ENCODE data around the gene PELO. TPM values are rescaled to one million over a fixed set of nuclear protein-coding genes. Genes with fewer than 3 reads are reported as not detected.

The PELO gene
- polyA plus RNA-seq, 2 of the 4 experiments (the other 2 are of a cell fraction): 15.6 to 20.1 TPM

DNA sequence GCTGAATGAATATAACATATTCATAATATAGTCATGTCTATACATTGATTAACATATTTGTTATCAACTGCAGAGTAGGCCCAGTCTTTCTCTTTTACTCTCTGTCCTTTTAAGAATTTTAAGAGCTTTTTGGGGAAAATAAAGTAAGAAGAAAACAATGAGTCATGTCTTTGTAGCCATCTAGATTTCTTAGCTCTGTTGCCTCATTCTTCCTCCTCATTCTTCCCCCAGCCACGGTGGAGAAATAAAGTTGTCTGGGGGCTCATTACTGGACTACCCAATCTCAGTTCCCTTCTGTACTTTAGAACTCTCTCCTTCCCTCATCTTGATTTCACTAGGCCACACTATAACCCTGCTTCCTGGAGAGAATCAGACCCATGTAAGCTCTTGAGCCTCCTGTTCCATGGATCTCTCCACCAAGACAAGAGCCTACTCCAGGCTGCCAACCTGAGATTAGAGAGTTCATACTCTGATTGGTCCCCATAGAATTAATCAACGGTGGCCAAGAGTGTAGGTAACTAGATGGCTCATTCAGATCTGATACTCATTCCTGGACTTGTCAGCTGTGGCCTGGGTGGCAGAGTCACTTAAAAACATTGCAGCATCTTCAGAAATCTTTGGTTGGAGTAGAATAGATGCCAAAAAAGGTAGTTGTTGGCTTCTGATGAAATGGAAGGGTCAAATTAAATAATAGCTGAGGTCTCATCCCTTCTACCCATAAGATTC, 44.2 kb downstream of the PELO start:
- ATAC-seq (no peak), FAIRE-seq (no peak), DNase-seq (ENCODE audit: low read depth in 1 of 2, low spot score in 1 of 2) (no peak)
- H3K9me3 ChIP-seq: no peaks in the 10 kb centered on the region
- WGBS (ENCODE audit: missing lambda C conversion rate): 19% methylated on average over 2 of the region's 2 CpGs
- no peak overlapping the region for H3K4me2 ChIP-seq
- no peaks in the 10 kb centered on the region for H3K4me1 ChIP-seq
- ChIA-PET CTCF (no interaction called here), POLR2A (interaction anchor here (0.6 kb wide), 1 partner anchor 10 kb away, joined by 4 read pairs; no protein-coding TSS in a partner anchor)
- no peak overlapping the region for H3K27ac ChIP-seq
- no peak overlapping the region for H3K4me3 ChIP-seq
- TF ChIP-seq GATA3 (IDR thresholded peaks at IDR 0.05; ENCODE audit: borderline replicate concordance) (no peak), KDM1A (IDR thresholded peaks at IDR 0.05; ENCODE audit: low read depth) (no peak)
- TF ChIP-seq, protein P1, sequence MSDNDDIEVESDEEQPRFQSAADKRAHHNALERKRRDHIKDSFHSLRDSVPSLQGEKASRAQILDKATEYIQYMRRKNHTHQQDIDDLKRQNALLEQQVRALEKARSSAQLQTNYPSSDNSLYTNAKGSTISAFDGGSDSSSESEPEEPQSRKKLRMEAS (IDR thresholded peaks at IDR 0.05): no peak

DNA sequence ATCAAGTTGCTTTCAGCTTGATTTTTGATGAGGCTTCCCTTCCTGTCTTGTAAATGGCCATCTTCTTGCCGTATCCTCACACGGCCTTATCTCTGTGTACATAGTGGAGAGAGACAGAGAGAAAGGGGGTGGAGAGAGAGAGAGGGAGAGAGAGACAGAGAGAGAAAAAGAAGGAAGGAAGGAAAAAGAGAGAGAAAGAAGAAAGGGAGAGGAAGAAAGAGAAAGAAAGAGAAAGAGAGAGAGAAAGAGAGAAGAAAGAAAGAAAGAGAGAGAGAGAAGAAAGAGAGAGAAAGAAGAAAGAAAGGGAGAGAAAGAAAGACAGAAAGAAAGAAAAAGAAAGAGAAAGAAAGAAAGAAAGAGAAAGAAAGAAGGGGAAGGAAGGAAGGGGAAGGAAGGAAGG, 46.6 kb downstream of the PELO start:
- TF ChIP-seq EHMT2 (IDR thresholded peaks at IDR 0.05; ENCODE audit: low read depth) (no peak), EP300 (IDR thresholded peaks at IDR 0.05) (no peak), HDAC2 (IDR thresholded peaks at IDR 0.05) (no peak), MAZ (IDR thresholded peaks at IDR 0.05; ENCODE audit: borderline replicate concordance, low read depth, low read length) (no peak), REST (IDR thresholded peaks at IDR 0.05) (no peak), BHLHE40 (IDR thresholded peaks at IDR 0.05; ENCODE audit: low read depth, low read length) (no peak), HEYL (CRISPR knock-in tag; IDR thresholded peaks at IDR 0.05) (no peak)
- POLR2A ChIA-PET: no interaction called here
- Histone ChIP-seq H3K27ac (no peak overlapping the region), H3K4me1 (no peaks in the 10 kb centered on the region; the same call in 2 of the 3 replicates), H3K9me3 (no peaks in the 10 kb centered on the region), H3K4me3 (no peak overlapping the region), H3K4me2 (no peak overlapping the region)
- DNase-seq (ENCODE audit: low read depth in 1 of 2, low spot score in 1 of 2) (no peak), FAIRE-seq (no peak), ATAC-seq (no peak)
- 83% methylated on average over 2 of the region's 2 CpGs for WGBS (ENCODE audit: missing lambda C conversion rate)
- CTCF ChIA-PET: no interaction called here

- Histone ChIP-seq H3K9me3 (no peaks in the 10 kb centered on the region), H3K27ac (no peak overlapping the region), H3K4me3 (no peak overlapping the region), H3K4me2 (peak overlapping the region; percentile 17; the same call in 2 of the 3 replicates), H3K4me1 (no peaks in the 10 kb centered on the region; the same call in 2 of the 3 replicates)
- ATAC-seq (peak; percentile 54 to 76; a peak in 5 of 6 replicates), FAIRE-seq (no peak), DNase-seq (ENCODE audit: low read depth in 1 of 2, low spot score in 1 of 2) (no peak)
- TF ChIP-seq, protein P2, sequence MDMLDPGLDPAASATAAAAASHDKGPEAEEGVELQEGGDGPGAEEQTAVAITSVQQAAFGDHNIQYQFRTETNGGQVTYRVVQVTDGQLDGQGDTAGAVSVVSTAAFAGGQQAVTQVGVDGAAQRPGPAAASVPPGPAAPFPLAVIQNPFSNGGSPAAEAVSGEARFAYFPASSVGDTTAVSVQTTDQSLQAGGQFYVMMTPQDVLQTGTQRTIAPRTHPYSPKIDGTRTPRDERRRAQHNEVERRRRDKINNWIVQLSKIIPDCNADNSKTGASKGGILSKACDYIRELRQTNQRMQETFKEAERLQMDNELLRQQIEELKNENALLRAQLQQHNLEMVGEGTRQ (IDR thresholded peaks at IDR 0.05): no peak
- peak; percentile 3 for TF ChIP-seq MAFK (IDR thresholded peaks at IDR 0.05; ENCODE audit: partially characterized antibody)
- 51% methylated on average over 7 of the region's 7 CpGs for WGBS (ENCODE audit: missing lambda C conversion rate)
- CTCF ChIA-PET: no interaction called here
- POLR2A ChIA-PET: no interaction called here
Observed at GRCh38 chr5:52837068-52837467, 49.4 kb downstream of the PELO start.

Other genes with a start within 250 kb of the PELO start
- 5.3 and 5.5 TPM in 2 replicates for gene ITGA1, start within 50 bp of the PELO start, polyA plus RNA-seq (2011; rRNA removed)
- gene ITGA1, start within 50 bp of the PELO start, polyA plus RNA-seq (2017; fragmentation: RNase III; extraction: RNeasy Plus Mini Kit Qiagen cat#74134 plus additional on column Dnase treatment): 0.89 to 2.0 TPM (median 1.5 TPM) in 3 replicates
- gene ITGA2, start 201.4 kb downstream of the PELO start, polyA plus RNA-seq (2011; rRNA removed): 28.0 and 29.7 TPM in 2 replicates
- 8.5 to 9.7 TPM (median 9.3 TPM) in 3 replicates for gene ITGA2, start 201.4 kb downstream of the PELO start, polyA plus RNA-seq (2017; fragmentation: RNase III; extraction: RNeasy Plus Mini Kit Qiagen cat#74134 plus additional on column Dnase treatment)